HG03565 (cell line): Measurements from ENCODE around the gene P2RY2.

Source experiments
- ATAC-seq: cut with Tn5 transposase; IDR thresholded peaks from one replicate; pipeline ENCODE4 v1.9.1; 2021; ENCODE audit warnings: mild to moderate bottlenecking, moderate library complexity; ENCODE audit not compliant: unreplicated experiment

The P2RY2 gene

GRCh38 chr11:73240190-73240781 lies 22.2 kb downstream of the P2RY2 start:
- no peak for ATAC-seq

DNA sequence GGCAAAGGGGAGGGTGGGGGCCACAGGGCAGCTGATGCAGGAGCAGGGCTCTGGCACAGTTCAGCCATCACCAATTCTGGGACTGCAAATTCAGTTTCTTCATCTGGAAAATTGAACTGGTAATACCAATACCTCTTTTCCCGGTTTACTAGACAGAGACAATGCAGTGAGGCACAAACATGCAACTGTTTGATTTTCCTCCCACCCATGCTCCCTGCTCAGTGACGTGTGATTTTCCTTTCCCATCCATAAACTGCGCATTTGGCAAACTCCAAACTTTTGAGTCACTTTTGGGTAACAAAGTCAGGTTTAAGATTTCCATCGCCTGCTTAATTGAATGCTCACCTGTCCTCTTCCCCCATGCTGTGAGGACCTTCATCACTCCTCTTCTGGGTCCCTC lies 23.2 kb downstream of the P2RY2 start:
- ATAC-seq, result no peak

DNA sequence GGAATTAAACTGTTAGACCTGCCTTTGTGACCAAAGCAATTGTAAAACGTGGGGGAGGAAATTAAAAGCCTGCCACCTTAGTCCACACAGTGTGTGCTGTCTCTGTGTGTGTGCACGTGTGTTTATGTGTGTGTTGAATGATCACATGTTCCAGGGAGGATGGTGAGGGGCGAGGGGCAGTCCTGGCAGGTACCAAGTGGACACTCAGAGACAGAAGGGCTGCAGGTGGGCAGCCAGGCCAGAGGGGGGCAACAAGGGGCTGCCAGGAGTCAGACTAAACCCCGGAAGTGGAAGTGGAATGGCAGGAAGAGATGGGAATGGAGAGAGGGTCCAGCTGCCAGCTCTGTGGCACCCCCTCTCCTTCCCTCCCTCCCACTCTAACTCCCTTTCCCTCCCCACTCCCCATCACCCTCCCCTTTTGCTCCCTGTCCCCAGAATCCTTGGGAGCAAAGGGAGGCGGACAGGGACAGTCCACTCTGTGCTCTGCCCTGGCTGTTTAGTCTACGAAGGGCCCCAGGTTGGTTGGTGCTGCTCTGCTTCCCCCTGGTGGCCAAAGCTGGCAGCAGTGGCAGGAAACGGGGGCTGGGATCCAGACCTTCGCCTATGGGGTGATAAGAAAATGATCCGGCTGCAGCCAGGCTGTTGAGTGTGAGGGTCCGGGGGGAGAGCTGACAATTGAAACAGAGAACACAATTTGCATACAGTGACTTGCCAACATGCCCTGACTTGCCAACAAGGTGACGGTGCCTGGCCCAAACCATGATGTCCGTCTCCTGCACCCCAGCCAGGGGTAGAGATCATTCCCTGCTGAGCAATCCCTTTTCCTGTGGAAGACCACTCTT lies 24.4 kb downstream of the P2RY2 start:
- no peak for ATAC-seq

- no peak for ATAC-seq
Measured at GRCh38 chr11:73243093-73243485, 25.0 kb downstream of the P2RY2 start.

- ATAC-seq, result no peak
Measured at GRCh38 chr11:73244589-73245240, 26.6 kb downstream of the P2RY2 start.

- no peak for ATAC-seq
Measured at GRCh38 chr11:73245461-73245860, 27.4 kb downstream of the P2RY2 start.

GRCh38 chr11:73246303-73246702 lies 28.2 kb downstream of the P2RY2 start:
- no peak for ATAC-seq

- no peak for ATAC-seq
Measured at GRCh38 chr11:73248526-73249185, 30.6 kb downstream of the P2RY2 start.

DNA sequence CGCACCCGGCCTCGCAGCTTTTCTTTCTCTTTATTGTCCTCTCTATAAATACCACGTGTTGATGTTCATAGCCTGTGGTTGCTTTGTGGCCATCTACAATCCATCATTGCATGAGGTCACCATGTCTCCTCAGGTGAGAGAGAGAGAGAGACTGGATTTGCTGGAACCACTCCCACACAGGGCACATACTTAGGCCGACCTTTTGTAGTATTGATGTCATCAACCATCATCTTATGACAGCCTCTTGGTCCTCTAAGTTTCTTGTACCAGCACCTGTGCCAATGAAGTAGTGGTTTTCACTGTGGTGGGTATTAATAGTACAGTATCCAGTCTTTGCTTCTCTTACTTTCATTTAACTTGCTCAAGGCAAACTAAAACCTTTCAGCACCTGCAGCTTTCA lies 31.2 kb downstream of the P2RY2 start:
- ATAC-seq, result no peak

DNA sequence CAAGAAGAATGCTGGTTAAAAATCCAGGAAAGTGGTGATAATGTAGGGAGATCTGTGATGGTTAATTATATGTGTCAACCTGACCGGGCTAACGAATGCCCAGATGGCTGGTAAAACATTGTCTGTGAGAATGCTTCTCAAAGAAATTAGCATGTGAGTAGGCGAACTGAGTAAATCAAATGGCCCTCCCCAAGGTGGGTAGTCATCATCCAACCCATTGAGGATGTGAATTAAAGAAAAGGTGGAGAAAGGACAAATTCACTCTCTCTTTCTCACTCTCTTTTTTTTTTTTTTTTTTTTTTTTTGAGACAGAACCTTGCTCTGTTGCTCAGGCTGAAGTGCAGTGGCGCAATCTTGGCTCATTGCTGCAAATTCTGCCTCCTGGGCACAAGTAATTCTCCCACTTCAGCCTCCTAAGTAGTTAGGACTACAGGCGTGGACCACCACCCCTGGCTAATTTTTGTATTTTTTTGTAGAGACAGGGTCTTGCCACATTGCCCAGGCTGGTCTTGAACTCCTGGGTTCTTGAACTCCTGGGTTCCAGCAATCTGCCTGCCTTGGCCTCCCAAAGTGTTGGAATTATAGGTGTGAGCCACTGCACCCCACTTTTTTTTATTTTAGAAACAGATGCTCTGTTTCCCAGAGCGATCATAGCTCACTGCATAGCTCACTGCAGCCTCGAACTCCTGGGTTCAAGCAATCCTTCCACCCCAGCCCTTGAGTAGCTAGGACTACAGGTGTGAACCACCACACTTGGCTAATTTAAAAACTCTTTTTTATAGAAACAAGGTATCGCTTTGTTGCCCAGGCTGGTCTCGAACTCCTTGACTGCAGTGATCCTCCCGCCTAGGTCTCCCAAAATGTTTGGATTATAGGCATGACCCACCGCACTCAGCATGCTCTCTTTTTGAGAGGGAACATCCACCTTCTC lies 32.0 kb downstream of the P2RY2 start:
- ATAC-seq, result no peak

GRCh38 chr11:73252577-73253191 lies 34.6 kb downstream of the P2RY2 start:
- ATAC-seq, result no peak

DNA sequence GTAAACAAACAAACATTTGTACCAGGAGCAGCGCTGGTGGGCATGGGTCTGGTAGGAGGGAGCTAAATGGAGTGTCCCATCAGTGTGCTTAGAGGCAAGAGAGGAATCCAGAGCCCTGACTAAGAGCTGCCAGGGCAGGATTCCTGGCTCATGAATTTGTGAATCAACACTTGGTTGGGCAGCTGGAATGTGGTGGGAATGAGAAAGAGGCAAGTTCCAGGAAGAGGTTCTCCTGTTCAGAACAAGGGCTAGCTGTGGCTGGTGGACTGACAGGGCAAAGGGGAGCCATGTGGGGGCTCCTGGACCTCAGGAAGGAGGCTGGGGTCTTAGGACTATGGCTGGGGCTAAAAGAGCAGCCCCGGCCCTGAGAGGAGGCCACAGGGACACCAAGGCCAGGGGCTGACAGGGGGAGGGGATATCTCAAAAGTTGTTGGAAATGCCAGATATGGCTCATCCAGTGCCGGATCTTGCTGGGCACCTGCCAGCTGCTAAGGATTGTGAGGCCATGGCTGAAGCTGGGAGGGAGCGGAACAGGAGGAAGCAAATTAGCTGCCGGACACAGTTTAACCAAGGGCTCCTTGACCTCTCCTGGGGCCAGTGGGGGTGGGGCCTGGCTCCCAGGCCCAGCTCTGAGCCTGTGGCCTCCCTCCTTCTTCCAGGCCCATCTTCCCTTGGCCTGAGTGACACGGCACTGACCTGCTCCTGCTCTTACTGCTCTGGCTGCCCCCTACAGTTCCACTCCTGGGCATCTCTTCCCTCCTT lies 39.4 kb downstream of the P2RY2 start:
- ATAC-seq, result no peak

GRCh38 chr11:73258104-73259035 lies 40.3 kb downstream of the P2RY2 start:
- ATAC-seq, result no peak

DNA sequence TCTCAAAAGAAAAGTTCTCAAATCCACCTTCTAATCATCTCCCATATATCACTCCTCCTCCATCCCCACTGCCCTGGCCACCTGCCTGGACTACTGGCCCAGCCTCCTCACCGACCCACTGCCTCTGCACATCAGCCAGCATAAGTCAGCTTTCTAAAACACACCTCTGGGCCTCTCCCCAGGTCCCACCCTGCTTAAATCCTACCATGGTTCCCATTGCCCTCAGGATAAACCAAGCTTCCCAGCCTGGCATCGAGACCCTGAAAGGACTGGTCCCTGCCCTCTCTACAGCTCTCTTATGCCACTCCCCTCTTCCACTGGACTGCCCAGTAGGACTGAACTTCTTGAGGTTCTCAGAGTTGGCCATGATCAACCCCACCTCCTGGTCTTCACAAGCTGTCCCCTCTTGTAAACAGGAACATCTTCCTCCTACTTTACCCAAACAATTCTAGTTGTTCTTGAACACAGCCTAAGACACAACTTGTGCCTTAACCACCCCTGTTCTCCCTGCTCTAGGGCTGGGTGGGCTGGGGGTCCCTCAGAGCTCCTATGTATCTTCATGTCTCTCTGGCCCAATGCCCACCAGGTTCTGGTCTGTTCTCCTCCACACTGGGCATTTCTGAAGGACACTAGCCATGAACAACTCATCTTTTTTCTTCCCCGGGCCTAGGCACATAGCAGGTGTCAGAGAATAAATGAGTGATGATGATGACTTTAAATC lies 41.5 kb downstream of the P2RY2 start:
- no peak for ATAC-seq

DNA sequence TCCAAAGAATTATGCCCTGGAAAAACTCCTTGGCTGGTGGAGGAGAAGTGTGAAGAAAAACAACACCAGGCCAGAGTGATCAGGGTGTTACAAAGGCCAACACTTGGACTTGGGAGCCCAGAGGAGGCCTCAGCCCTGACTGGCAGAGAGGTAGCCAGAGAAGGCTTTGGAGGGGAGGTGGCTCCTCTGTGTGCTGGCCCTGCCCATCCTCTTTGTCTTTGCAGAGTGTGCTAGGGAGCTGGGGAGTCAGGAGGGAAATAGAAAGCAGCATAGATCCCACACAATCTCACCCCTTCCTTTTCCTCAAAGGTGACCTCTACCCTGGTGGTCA lies 42.0 kb downstream of the P2RY2 start:
- no peak for ATAC-seq

- ATAC-seq, result no peak
Measured at GRCh38 chr11:73262851-73263495, 44.9 kb downstream of the P2RY2 start.

DNA sequence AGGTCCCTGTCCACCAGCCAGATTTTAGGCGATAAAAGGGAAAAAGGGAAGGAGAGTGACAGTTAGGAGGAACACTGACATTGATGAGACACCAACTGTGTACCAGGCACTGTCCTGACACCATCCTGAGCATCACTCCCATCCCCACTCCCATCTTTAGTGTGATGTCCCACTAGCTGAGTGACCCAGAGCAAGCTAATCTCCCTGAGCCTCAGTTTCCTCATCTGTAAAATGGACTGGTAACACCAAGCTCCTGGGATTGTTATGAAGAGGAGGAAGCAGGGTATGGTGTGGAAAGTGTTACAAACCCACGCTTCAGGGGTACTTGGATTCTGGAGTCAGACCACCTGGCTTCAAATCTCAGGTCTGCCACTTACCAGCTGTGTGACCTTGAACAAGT lies 45.6 kb downstream of the P2RY2 start:
- no peak for ATAC-seq
